Activated CD4-positive, alpha-beta T cell treated with anti-CD3 and anti-CD28 coated beads for 48 hours (primary cell): ENCODE results near the gene FREY1.

Source experiments
- DNase-seq: peaks from one replicate; pipeline ENCODE4 v3.0.0-alpha.2; 2020

FREY1 gene

GRCh38 chr11:45892856-45893255 is 14.2 kb downstream of the FREY1 start:
- no peak for DNase-seq

GRCh38 chr11:45890886-45891550 is 16.1 kb downstream of the FREY1 start:
- DNase-seq = no peak

- no peak for DNase-seq
Observed at GRCh38 chr11:45889966-45890365, 17.1 kb downstream of the FREY1 start.

- DNase-seq = no peak
Observed at GRCh38 chr11:45889555-45889954, 17.5 kb downstream of the FREY1 start.

GRCh38 chr11:45887587-45887986 is 19.5 kb downstream of the FREY1 start:
- DNase-seq = no peak

- no peak for DNase-seq
Observed at GRCh38 chr11:45886816-45887520, 20.1 kb downstream of the FREY1 start.

- DNase-seq = no peak
Observed at GRCh38 chr11:45885921-45886721, 20.9 kb downstream of the FREY1 start.

- peak; percentile 59 for DNase-seq
Observed at GRCh38 chr11:45885274-45885920, 21.7 kb downstream of the FREY1 start, which contains the start of gene MAPK8IP1. MAPK8IP1 (plus strand) TSS chr11:45885651; CDS start chr11:45885821, 170 bp downstream.

- DNase-seq = no peak
Observed at GRCh38 chr11:45884596-45885185, 22.4 kb downstream of the FREY1 start.

- no peak for DNase-seq
Observed at GRCh38 chr11:45881708-45882368, 25.2 kb downstream of the FREY1 start.

- no peak for DNase-seq
Observed at GRCh38 chr11:45880772-45881570, 26.1 kb downstream of the FREY1 start.

GRCh38 chr11:45879803-45880686 is 27.0 kb downstream of the FREY1 start:
- no peak for DNase-seq

- no peak for DNase-seq
Observed at GRCh38 chr11:45877845-45878244, 29.2 kb downstream of the FREY1 start.

GRCh38 chr11:45877221-45877620 is 29.9 kb downstream of the FREY1 start:
- no peak for DNase-seq

- no peak for DNase-seq
Observed at GRCh38 chr11:45876401-45876800, 30.7 kb downstream of the FREY1 start.

GRCh38 chr11:45872651-45873356 is 34.3 kb downstream of the FREY1 start:
- peak; percentile 49 for DNase-seq

- DNase-seq = no peak
Observed at GRCh38 chr11:45871638-45872037, 35.4 kb downstream of the FREY1 start.

GRCh38 chr11:45870706-45871105 is 36.4 kb downstream of the FREY1 start:
- DNase-seq = no peak

GRCh38 chr11:45869551-45869950 is 37.5 kb downstream of the FREY1 start:
- DNase-seq = no peak

- no peak for DNase-seq
Observed at GRCh38 chr11:45864041-45864440, 43.0 kb downstream of the FREY1 start.
